Neural cell (in vitro differentiated cells): ENCODE results near the gene HDAC9. TPM values are rescaled to one million over a fixed set of nuclear protein-coding genes. Genes with fewer than 3 reads are reported as not detected.

ENCODE experiments used
- H2AFZ ChIP-seq: fragments of 200-600, 300-800 bp; sonication (generic), shearing (Covaris generic); 2 replicates; pipeline ENCODE4 v1.6.0; 2014; ENCODE audit warnings: low read depth, mild to moderate bottlenecking, antibody characterized with exemption, low read length, moderate library complexity
- H3F3A ChIP-seq: fragments of 200-600 bp; shearing (Covaris generic); 2 replicates; pipeline ENCODE4 v1.6.1; 2016; ENCODE audit warnings: mild to moderate bottlenecking, moderate library complexity, mixed read lengths, antibody characterized with exemption, low read length; ENCODE audit not compliant: insufficient read depth, poor library complexity, severe bottlenecking
- H3K27ac ChIP-seq: fragments of 200-600, 300-800 bp; sonication (generic), shearing (Covaris generic); 2 replicates; pipeline ENCODE4 v1.5.1; 2014; ENCODE audit warnings: mild to moderate bottlenecking, low read length, moderate library complexity
- H3K27me3 ChIP-seq: fragments of 300-800, 200-600 bp; sonication (generic), shearing (Covaris generic); 2 replicates; pipeline ENCODE4 v1.6.0; 2014; ENCODE audit warnings: mild to moderate bottlenecking, low read depth, low read length, moderate library complexity; ENCODE audit not compliant: insufficient read depth
- H3K36me3 ChIP-seq: fragments of 300-800, 200-600 bp; sonication (generic), shearing (Covaris generic); 2 replicates; pipeline ENCODE4 v1.5.1; 2014; ENCODE audit warnings: mild to moderate bottlenecking, antibody characterized with exemption, low read length, moderate library complexity; ENCODE audit not compliant: insufficient read depth
- H3K4me2 ChIP-seq: fragments of 300-800, 200-600 bp; sonication (generic), shearing (Covaris generic); 2 replicates; pipeline ENCODE4 v1.6.0; 2014; ENCODE audit warnings: mild to moderate bottlenecking, low read length
- H3K4me3 ChIP-seq: fragments of 300-800, 200-600 bp; sonication (generic), shearing (Covaris generic); 2 replicates; pipeline ENCODE4 v1.5.1; 2014; ENCODE audit warnings: mild to moderate bottlenecking, low read length, moderate library complexity
- H3K79me2 ChIP-seq: fragments of 200-600 bp; shearing (Covaris generic); replicated peaks from 2 replicates; pipeline ENCODE4 v1.6.0; 2014; ENCODE audit warnings: mild to moderate bottlenecking, low read length, moderate library complexity; ENCODE audit not compliant: insufficient read depth
- H3K9ac ChIP-seq: fragments of 300-800, 200-600 bp; sonication (generic), shearing (Covaris generic); 2 replicates; pipeline ENCODE4 v1.6.1; 2016; ENCODE audit warnings: mild to moderate bottlenecking, low read length, mixed read lengths
- H3K9me2 ChIP-seq: fragments of 200-600 bp; shearing (Covaris generic); 2 replicates; pipeline ENCODE4 v1.6.1; 2016; ENCODE audit warnings: mild to moderate bottlenecking, low read length, mixed read lengths; ENCODE audit not compliant: insufficient read depth
- H3K9me3 ChIP-seq: fragments of 200-600, 300-800 bp; sonication (generic), shearing (Covaris generic); 2 replicates; pipeline ENCODE4 v1.6.1; 2016; ENCODE audit warnings: mild to moderate bottlenecking, mixed run types, low read length, moderate library complexity, mixed read lengths
- H4K20me1 ChIP-seq: fragments of 200-600 bp; shearing (Covaris generic); 2 replicates; pipeline ENCODE4 v1.6.1; 2016; ENCODE audit warnings: mild to moderate bottlenecking, mixed run types; ENCODE audit not compliant: insufficient read depth
- CTCF ChIP-seq: fragments of 450-650 bp; IDR thresholded peaks from 2 replicates; pipeline ENCODE4 v1.5.1; 2014; ENCODE audit warnings: antibody characterized with exemption, mild to moderate bottlenecking, moderate library complexity; ENCODE audit not compliant: poor library complexity, severe bottlenecking
- EP300 ChIP-seq: fragments of 450-650 bp; conservative IDR thresholded peaks from 2 replicates; pipeline ENCODE4 v1.6.1; 2014; ENCODE audit warnings: antibody characterized with exemption, mild to moderate bottlenecking, moderate library complexity; ENCODE audit not compliant: poor library complexity, severe bottlenecking
- EZH2 ChIP-seq: fragments of 200-600, 300-800 bp; shearing (Covaris generic), sonication (generic); IDR thresholded peaks from 2 replicates; pipeline ENCODE4 v1.6.1; 2014; ENCODE audit warnings: antibody characterized with exemption, low read length, borderline replicate concordance, mild to moderate bottlenecking; ENCODE audit not compliant: insufficient read depth, poor library complexity, severe bottlenecking
- MXI1 ChIP-seq: fragments of 450-650 bp; conservative IDR thresholded peaks from 2 replicates; pipeline ENCODE4 v1.6.1; 2014; ENCODE audit warnings: antibody characterized with exemption, mild to moderate bottlenecking; ENCODE audit not compliant: poor library complexity, severe bottlenecking
- POLR2AphosphoS5 ChIP-seq: IDR thresholded peaks from 2 replicates; pipeline ENCODE4 v1.6.1; 2012
- RAD21 ChIP-seq: fragments of 450-650 bp; conservative IDR thresholded peaks from 2 replicates; pipeline ENCODE4 v1.6.1; 2014; ENCODE audit warnings: antibody characterized with exemption, mild to moderate bottlenecking, moderate library complexity
- REST ChIP-seq: IDR thresholded peaks from 2 replicates; pipeline ENCODE4 v1.6.1; 2012; ENCODE audit warnings: borderline replicate concordance
- SMC3 ChIP-seq: fragments of 450-650 bp; conservative IDR thresholded peaks from 2 replicates; pipeline ENCODE4 v1.6.1; 2014; ENCODE audit warnings: antibody characterized with exemption, mild to moderate bottlenecking, moderate library complexity; ENCODE audit not compliant: poor library complexity
- TAF1 ChIP-seq: IDR thresholded peaks from 2 replicates; pipeline ENCODE4 v1.6.1; 2012; ENCODE audit warnings: low read depth
- polyA plus RNA-seq: library from polyadenylated mRNA; depleted of rRNA; stranded (reverse); fragments of >200 nt; gene quantifications from 2 replicates; pipeline ENCODE4 v1.2.3, GENCODE V29; 2014

The HDAC9 gene
- polyA plus RNA-seq, 1 donor from 2014 or later = 15.9 TPM

- Histone ChIP-seq H2AFZ (no peak overlapping the region), H3K9ac (no peak overlapping the region), H3K27ac (no peak overlapping the region), H3K27me3 (no peaks in the 10 kb centered on the region), H3F3A (no peaks in the 10 kb centered on the region), H3K79me2 (no peaks in the 10 kb centered on the region), H4K20me1 (no peaks in the 10 kb centered on the region), H3K4me3 (no peak overlapping the region), H3K9me3 (no peaks in the 10 kb centered on the region), H3K9me2 (no peaks in the 10 kb centered on the region), H3K4me2 (no peak overlapping the region), H3K36me3 (no peaks in the 10 kb centered on the region)
- TF ChIP-seq REST = no peak
- no peak for TF ChIP-seq SMC3
- no peak for TF ChIP-seq RAD21
- no peak for TF ChIP-seq TAF1
- no peak for TF ChIP-seq EP300
- no peak for TF ChIP-seq MXI1
- no peak for TF ChIP-seq EZH2
- no peak for TF ChIP-seq POLR2AphosphoS5
- no peak for TF ChIP-seq CTCF
Measured at GRCh38 chr7:18693406-18693805, 197.9 kb downstream of the HDAC9 start.

- Histone ChIP-seq H3K9me2 (no peaks in the 10 kb centered on the region), H3K4me2 (no peak overlapping the region)
- no peak for TF ChIP-seq SMC3
- no peak for TF ChIP-seq EP300
- TF ChIP-seq POLR2AphosphoS5 = no peak
- TF ChIP-seq REST = no peak
- TF ChIP-seq MXI1 = no peak
- TF ChIP-seq RAD21 = no peak
Measured at GRCh38 chr7:18693816-18694215, 198.3 kb downstream of the HDAC9 start.

More at GRCh38 chr7:18693816-18694215, 198.3 kb downstream of the HDAC9 start:
- Histone ChIP-seq H3K9me3 (no peaks in the 10 kb centered on the region), H3K27ac (no peak overlapping the region), H3K79me2 (no peaks in the 10 kb centered on the region), H2AFZ (no peak overlapping the region), H3K4me3 (no peak overlapping the region), H3K9ac (no peak overlapping the region), H4K20me1 (no peaks in the 10 kb centered on the region), H3F3A (no peaks in the 10 kb centered on the region), H3K27me3 (no peaks in the 10 kb centered on the region), H3K36me3 (no peaks in the 10 kb centered on the region)
